GM18867 (cell line): ENCODE data around the gene PDE8A.
"Not testable (repeated sequence)": the region's sequence is repeated elsewhere in the genome, so short reads cannot be mapped to it uniquely, and the experiment has no call there.

ENCODE experiments used
- ATAC-seq: cut with Tn5 transposase; IDR thresholded peaks from one replicate; pipeline ENCODE4 v1.9.1; 2021; ENCODE audit warnings: mild to moderate bottlenecking, moderate library complexity; ENCODE audit not compliant: unreplicated experiment

PDE8A gene

DNA sequence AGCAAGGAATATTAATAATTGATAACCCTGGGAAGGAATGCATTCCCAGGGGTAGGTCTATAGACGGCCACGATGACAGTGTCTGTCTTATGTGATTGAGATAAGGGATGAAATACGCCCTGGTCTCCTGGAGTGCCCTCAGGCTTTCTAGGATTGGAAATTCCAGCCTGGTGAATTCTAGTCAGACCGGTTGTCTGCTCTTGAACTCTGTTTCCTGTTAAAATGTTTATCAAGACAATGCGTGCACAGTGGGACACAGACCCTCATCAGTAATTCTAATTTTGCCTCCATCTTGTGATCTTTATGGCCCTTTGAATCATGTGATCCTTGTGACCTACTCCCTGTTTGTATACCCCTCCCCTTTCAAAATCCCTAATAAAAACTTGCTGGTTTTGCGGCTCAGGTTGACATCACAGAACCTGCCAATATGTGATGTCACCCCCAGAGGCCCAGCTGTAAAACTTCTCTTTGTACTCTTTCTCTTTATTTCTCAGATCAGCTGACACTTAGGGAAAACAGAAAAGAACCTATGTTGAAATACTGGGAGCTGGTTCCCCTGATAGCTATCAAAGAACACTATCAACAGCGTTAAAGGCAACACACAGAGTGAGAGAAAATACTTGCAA lies 183.3 kb downstream of the PDE8A start:
- no peak for ATAC-seq

DNA sequence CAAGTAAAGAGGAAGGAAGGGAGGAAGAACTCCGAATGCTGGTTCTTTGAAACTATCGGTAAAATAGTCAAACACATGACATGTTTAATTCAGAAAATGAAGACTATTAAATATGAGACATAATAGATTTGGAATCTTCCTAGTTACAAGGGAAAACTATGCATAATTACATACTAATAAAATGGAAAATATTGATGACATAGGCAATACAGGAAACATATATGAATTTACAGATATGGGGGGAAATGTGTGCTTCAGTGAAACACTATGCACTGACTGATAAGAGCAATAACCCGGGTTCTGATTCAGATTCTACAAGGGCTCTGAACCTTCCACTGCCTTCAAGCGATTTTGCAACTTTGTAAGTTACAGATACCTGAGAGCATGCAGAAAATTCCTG lies 185.9 kb downstream of the PDE8A start:
- no peak for ATAC-seq

DNA sequence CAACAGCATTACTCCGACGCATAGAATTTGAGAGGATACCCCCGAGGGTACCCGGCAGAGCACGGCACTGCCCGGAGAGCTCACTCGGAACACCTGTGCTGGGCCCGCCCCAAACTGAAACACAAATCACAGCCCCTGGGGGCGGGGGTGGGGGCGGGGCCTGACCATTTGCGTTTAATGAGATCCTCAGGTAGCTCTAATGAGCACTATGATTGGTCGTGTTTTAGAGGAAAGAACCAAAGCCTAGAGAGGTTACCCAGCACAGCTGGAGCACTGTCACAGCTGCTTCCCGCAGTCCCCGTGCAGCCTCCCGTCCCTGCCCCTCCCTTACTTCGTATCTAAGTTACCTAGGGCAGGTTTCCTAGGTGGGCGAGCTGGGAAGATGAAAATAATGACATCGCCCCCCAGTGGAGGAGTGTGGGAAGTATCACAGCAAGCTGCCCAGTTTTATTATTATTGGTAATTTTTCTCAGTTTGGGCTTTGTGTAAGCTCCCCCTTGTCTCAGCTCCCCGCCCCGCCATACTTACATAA lies 187.1 kb downstream of the PDE8A start:
- ATAC-seq: no peak

DNA sequence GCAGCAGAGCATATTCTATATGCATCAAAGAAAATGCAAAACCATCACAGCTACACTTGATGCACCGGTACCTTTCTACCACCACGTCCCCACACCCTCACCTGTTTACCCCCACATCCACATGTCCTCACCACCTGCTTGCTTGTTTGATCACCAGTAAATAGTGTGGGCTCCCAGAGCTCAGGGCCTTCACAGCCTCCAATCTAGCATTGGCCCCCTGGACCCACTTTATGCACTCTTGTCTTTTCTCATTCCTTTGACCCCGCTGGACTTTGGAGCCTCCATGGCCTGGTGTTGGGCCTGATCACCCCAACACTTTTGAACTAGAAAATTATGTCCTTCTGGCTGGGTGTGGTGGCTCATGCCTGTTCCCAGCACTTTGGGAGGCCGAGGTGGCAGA lies 190.1 kb downstream of the PDE8A start:
- no peak for ATAC-seq

DNA sequence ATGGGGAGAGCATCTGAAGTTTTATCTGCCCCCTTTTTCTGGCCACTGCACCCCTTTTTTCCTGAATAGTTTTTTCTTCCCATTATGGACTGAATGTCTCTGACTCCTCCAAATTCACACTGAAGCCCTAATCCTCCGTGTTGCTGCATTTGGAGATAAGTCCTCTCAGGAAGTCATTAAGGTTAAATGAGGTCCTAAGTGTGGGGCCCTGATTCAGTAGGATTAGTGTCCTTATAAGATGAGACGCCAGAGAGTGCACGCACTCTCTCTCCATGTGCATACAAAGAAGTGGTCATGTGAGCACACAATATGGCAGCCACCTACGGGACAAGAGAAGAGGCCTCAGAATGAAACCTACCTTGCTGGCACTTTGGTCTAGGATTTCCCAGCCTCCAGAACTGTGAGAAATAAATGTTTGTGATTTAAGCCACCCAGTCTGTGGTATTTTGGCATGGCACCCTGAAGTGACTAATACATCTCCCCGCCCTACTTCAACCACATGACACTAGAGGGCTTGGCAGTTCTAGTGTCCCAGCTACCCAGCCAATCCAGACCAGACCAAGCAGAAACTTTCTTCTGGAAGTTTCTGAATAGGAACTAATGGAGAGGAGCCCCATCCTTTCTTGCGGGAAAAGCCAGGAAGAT lies 191.3 kb downstream of the PDE8A start:
- no peak for ATAC-seq

DNA sequence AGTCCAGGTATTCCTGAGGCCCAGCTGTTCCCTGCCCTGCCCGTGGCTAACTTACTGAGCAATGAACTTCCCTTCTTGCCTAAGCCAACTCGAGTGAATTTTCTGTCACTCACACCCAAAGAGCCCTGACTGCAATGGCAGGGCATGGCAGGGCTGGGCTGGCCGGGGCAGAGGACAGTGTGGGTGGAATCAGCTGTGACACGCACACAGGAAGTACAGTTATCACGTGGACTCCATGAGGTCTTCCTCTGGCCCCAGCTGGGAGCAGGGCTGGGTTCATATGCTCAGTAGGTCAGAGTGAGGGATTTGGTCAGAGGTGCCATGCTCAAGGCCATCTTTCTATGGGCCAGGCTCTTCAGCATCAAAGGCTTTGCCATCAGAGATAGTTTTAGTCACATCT lies 192.0 kb downstream of the PDE8A start:
- not testable (repeated sequence) for ATAC-seq

DNA sequence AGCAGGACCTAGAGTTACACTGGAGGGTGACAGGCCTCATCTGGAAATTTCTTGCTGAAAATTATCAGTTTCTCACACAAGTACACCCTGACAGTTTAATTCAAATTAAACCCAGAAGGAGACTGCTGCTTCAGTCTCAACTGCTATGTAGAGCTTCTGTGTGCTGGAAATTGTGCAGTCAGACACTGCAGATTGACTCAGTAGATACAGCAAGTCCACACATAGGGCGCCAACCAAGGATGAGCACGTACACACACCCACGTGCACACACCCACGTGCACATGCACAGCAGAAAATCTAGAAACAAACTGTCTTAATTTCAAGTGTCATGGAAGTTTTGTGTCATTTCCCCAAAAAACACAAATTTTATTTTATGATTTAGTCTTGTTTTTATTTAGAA lies 192.9 kb downstream of the PDE8A start:
- no peak for ATAC-seq

DNA sequence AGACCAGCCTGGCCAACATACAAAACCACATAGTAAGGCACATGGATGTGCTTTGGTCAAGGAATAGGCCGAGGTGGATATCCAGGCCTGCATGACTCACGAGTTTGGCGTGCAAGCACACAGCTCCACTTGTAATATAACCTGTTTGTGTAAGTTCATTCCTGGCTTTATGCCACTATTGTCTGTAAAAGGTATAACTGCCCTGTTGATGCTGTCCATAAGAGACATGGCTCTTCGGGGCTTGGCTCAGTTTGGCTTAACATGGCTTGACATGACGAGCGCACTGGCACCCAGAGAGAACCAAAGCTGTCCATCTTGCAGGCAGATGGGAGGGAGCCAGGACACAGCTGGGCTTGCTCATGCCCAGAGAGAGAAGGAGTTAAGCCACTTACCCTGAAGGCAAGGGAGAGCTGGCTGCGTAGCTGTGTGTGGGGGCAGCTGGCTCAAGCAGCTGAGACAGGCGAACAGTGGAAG lies 195.4 kb downstream of the PDE8A start:
- ATAC-seq: not testable (repeated sequence)

DNA sequence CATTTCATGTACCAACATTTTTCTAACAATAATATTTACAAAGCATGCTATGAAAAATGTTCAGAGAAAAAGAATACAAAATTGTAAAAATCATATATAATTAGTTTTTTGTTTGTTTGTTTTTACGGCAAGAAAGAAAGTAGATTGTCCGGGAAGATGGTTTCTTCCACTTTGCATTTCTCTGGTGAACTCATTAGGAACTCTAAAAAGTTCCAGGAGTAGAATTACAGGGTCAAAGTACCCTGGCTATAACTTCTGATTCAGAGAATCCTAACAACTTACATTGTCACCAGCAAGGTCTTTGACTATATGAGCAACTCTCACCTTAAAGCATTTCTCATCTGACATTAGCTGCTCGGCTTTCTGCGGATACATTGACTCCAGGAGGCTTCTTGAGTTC lies 196.7 kb downstream of the PDE8A start:
- no peak for ATAC-seq

DNA sequence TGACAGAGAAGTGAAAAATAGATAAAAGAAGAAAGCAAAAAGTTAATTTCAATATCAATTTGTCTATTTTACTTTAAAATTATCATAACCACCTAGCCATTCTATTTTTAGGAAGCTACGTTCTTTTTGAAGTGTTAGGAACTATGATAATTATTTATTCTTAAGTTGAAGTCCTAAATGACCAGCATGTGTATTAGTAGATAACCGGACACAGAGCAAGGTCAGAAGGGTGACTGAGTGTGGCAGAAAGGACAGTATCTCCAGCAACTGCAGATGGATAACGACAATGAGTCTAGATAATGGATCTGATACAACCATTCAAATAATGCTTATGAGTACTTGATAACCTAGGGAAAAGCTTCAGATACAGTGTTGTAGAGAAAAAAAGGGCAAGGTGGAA lies 198.0 kb downstream of the PDE8A start:
- no peak for ATAC-seq

DNA sequence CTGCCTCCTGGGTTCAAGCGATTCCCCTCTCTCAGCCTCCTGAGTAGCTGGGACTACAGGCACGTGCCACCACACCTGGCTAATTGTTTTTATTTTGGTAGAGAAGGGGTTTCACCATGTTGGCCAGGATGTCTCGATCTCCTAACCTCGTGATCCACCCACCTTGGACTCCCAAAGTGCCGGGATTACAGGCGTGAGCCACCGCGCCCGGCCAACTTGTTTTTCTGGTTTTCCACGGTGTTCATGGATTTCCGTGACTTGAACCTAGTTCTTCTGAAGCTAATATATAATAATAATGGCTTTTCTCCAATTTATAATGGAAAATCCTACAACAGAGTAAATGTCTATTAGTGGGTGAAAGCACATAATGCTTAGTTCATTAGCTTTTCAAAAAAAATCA lies 203.7 kb downstream of the PDE8A start:
- ATAC-seq: not testable (repeated sequence)

DNA sequence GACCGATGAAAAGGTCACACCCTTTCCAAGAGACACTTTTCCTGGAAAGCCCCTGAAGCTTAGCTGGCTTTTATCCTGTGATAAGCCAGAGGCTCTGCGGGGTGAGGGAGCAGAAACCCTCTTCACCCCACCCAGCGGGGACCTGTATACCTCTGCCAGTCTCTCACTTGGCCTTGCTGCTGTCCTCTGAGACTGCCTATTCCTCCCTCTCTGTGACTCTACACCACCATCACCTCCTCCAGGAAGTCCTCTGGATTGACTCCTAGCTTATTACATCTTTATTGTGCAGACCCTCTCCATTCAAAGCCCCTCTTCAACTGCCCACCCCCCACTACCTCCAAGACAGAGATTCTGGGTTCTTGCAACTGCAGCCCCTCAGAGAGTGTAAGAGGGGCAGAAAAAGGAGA lies 206.5 kb downstream of the PDE8A start:
- ATAC-seq: not testable (repeated sequence)
